Measurements from ENCODE around the gene ADRA1B.

ADRA1B gene

GRCh38 chr5:159915904-159916840 is at the start of gene ADRA1B:
TSS of gene ADRA1B (plus strand) at chr5:159916482. CDS start at chr5:159916906, 424 bp downstream.
- DNase-seq (ENCODE audit: low spot score) = no peak

GRCh38 chr5:159873680-159874079 is 42.6 kb upstream of the ADRA1B start:
- no peak for DNase-seq (ENCODE audit: low spot score)

- DNase-seq (ENCODE audit: low spot score) = no peak
Measured at GRCh38 chr5:159874263-159874662, 42.0 kb upstream of the ADRA1B start.

- DNase-seq (ENCODE audit: low spot score) = no peak
Measured at GRCh38 chr5:159877016-159877415, 39.3 kb upstream of the ADRA1B start.

- no peak for DNase-seq (ENCODE audit: low spot score)
Measured at GRCh38 chr5:159877894-159878448, 38.3 kb upstream of the ADRA1B start.

GRCh38 chr5:159878988-159879471 is 37.3 kb upstream of the ADRA1B start:
- no peak for DNase-seq (ENCODE audit: low spot score)

GRCh38 chr5:159880676-159881075 is 35.6 kb upstream of the ADRA1B start:
- no peak for DNase-seq (ENCODE audit: low spot score)

GRCh38 chr5:159881967-159882366 is 34.3 kb upstream of the ADRA1B start:
- no peak for DNase-seq (ENCODE audit: low spot score)

- DNase-seq (ENCODE audit: low spot score) = no peak
Measured at GRCh38 chr5:159883522-159883950, 32.7 kb upstream of the ADRA1B start.

- no peak for DNase-seq (ENCODE audit: low spot score)
Measured at GRCh38 chr5:159884917-159885620, 31.2 kb upstream of the ADRA1B start.

GRCh38 chr5:159886296-159886695 is 30.0 kb upstream of the ADRA1B start:
- DNase-seq (ENCODE audit: low spot score) = no peak

- no peak for DNase-seq (ENCODE audit: low spot score)
Measured at GRCh38 chr5:159887050-159887449, 29.2 kb upstream of the ADRA1B start.

- no peak for DNase-seq (ENCODE audit: low spot score)
Measured at GRCh38 chr5:159888860-159889259, 27.4 kb upstream of the ADRA1B start.

- DNase-seq (ENCODE audit: low spot score) = no peak
Measured at GRCh38 chr5:159890141-159890540, 26.1 kb upstream of the ADRA1B start.

GRCh38 chr5:159891371-159891770 is 24.9 kb upstream of the ADRA1B start:
- no peak for DNase-seq (ENCODE audit: low spot score)

- DNase-seq (ENCODE audit: low spot score) = no peak
Measured at GRCh38 chr5:159893040-159893695, 23.1 kb upstream of the ADRA1B start.

GRCh38 chr5:159894149-159894720 is 22.0 kb upstream of the ADRA1B start:
- no peak for DNase-seq (ENCODE audit: low spot score)

GRCh38 chr5:159897786-159898393 is 18.4 kb upstream of the ADRA1B start:
- DNase-seq (ENCODE audit: low spot score) = no peak

- DNase-seq (ENCODE audit: low spot score) = no peak
Measured at GRCh38 chr5:159899067-159900049, 16.9 kb upstream of the ADRA1B start.

GRCh38 chr5:159901308-159901707 is 15.0 kb upstream of the ADRA1B start:
- DNase-seq (ENCODE audit: low spot score) = no peak
